Ecto neural progenitor cell (in vitro differentiated cells): ENCODE results near the gene CIAO1.
A peak's percentile ranks its signal among the peaks of the same experiment; 100 is the strongest.
"Not testable (repeated sequence)": the region's sequence is repeated elsewhere in the genome, so short reads cannot be mapped to it uniquely, and the experiment has no call there.

ENCODE experiments used
- DNase-seq: peaks from one replicate; pipeline ENCODE4 v3.0.0-alpha.2; 2018; ENCODE audit warnings: low spot score

Gene CIAO1

DNA sequence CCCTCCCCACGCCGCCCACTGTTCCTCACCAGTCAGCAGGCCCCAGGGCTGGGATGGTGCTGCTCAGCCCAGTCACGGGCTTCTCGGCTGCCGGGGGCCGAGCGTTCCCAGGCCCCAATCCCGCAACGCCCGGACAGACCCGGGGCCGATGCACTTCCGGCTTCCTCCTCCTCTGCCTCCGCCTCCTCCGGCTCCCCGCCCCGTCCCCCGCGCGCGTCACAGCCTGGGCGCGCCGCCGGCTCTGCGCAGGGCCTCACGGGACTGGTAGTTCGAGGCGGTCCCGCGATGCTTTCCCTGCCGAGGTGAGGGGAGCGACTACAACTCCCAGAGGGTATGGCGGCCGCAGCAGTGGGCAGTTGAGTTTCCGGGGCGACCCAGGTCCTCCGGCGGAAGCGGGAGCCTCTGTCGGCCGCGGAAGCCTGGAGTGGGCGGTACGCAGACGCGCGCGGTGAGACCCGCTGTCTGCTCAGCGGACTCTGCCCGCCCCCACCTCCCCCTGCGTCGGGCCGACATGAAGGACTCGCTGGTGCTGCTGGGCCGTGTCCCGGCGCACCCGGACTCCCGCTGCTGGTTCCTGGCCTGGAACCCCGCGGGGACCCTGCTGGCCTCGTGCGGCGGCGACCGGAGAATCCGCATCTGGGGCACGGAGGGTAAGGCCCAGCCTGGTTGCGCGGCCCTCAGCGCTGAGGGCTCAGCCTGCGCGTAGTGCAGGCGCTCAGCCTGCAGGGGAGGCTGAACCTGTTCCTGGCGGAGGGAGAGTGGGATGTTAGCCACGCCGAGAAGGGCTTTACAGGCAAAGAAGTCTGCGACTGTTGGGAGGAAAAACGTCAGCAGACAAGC is at the start of gene CIAO1, which contains the start of gene TMEM127:
CIAO1 (plus strand) TSS at position 386 of the 840 bp plus-strand sequence; CDS start at position 512, 126 bp downstream.
TMEM127 (minus strand) TSS at position 158 of the 840 bp plus-strand sequence. CDS start 616 bp downstream, outside the sequence.
- peak; percentile 99 for DNase-seq

DNA sequence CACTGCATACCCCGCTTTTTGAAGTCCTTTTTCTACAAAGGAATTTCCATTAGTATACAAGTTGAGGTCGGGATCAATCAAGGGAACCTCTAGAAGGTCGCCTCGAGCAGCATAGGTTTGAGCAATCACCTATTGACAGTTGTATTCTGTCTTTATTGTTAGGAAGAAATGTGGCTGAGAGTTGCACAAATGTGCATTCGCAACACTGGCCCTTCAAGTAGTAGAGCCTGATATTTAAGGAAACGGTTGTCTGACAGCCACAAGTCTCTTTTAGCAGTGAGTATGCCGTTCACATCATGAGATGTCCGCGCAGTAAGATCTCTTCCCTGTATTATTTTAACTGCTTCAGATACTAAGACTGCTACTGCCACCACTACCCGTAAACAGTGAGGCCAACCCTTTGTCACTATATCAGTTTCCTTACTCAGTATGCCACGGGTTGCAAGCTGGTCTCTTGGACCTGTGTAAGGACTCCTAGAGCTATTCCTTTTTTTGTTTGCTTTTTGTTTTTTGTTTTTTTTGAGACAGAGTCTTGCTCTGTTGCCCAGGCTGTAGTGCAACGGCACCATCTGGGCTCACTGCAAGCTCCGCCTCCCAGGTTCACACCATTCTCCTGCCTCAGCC is 47.4 kb upstream of the CIAO1 start:
- DNase-seq = no peak

DNA sequence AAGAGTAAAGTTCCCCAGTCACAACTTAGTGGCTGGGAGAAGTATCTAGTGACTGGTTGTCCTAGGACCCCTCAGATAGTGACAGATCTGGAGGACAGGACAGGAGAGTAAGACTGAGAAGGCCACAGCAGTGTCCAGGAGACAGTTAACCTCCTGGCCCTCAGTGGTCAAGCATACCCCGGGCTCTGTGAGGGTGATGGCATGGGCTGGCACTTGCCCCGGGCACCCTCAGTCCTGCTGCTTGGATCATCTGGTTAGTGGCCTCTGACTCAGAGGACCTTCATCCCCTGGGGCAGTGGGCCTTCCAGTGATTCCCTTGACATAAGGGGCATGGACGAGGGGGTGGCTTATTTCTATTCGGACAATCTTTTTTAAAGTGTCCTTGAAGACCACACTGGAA is 46.1 kb upstream of the CIAO1 start:
- DNase-seq = not testable (repeated sequence)

DNA sequence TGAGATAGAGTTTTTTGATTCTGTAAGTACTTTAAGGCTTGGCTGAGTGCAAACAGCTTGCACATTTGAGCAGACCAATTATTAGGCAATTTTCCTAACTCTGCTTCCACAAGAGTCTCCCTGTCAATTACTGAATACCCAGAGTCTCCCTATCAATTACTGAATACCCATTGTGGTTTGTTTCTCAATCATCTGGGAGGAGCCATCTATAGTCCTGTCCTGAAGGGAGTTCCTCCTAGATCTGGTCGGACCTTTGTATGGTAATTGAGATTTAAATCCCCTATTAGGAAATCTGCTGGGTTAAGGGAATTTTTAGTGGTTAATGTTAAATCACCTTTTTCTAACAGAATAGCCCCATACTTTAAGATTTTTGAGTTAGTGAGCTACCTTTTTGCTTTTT is 44.9 kb upstream of the CIAO1 start:
- DNase-seq = not testable (repeated sequence)

DNA sequence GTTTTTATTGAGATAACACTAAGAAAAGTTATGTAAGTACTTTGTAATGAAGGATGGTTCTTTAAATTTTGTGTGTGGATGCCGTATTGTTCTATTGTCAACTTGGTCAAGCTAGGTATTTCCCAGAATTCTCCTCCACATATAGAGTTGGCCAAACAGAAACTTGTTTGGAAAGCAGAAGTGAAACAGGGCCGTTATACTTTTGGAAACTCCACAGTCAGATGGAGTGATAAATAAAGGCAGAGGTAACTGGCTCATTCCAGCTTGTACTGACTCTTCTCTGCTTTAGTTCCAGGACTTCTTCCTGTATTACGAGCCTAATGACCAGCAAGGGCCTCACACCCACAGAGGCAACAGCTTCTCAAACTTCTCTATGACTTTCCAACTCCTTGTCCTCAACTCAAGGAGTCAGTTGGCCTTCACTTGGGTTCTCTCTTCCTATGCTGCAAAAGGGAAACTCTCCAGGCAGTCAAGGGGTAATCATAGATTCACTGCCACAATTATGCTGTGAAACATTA is 41.0 kb upstream of the CIAO1 start:
- no peak for DNase-seq

DNA sequence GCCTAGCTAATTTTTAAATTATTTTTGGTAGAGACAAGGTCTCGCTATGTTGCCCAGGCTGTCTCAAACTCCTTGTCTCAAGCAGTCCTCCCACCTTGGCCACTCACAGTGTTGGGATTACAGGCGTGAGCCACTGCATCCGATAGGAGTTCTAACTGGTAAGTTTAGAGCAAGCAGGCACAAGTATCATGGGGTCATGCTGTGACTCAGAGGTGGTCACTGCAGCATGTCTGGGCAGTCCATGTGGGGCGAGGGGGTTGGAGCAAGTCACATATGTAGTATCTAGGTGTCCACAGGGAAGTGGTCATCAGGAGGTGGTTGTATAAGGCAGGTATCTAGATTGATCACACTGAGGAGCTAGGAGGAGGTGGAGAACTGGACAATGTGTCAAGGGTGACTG is 34.7 kb upstream of the CIAO1 start:
- DNase-seq = no peak

DNA sequence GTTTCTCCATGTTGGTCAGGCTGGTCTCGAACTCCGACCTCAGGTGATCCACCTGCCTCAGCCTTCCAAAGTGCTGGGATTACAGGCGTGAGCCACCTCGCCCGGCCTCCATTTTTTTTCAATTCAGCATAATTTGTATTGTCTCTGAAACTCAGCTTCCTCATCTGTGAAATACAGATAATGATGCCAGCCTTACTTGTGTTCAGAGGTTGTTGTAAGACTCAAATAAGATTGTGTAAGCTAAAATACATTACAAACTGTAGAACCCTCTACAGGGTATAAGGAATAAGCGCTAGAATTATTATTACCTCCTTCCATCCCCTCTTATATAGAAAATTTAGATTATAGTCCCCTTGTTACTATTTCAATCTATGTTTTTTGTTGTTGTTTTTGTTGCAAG is 32.6 kb upstream of the CIAO1 start:
- DNase-seq = no peak

DNA sequence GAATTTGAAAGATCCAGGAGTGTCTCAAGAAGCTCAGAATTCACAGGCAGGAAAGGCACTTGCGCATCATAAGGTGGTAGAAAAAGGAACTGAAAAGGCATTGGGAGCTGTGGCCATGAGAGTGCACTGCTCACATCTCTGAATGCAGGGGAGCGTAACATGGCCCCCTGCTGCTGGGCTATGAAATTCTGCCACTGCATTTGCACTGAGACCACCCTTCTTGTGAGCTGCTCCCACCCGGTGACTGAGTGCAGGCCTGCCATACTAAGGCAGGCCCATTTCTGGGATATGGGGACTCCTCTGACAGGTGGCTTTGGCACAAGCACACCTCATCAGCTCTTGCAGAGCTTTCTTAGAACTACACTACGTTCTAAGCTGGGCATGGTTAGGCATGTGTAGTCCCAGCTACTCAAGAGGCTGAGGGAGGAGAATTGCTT is 32.1 kb upstream of the CIAO1 start:
- DNase-seq = no peak

DNA sequence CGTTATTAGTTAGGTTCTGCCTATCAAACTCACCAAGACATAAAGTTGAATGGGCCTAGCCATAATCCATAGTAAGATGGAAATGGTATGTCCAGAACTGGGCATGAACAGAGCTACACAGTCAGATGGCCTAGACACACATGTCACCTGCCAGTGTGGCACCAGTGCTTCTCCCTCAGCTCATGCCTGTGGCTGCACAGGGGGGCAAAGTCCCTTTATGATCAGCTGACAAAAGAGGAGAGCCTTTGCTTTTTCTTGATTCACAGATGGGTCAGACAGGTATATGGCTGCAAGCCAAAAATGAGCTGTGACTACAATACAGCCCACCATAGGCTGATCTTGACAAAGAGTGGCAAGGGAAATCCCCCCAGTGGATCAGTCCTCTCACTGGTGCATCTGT is 29.1 kb upstream of the CIAO1 start:
- DNase-seq = no peak

DNA sequence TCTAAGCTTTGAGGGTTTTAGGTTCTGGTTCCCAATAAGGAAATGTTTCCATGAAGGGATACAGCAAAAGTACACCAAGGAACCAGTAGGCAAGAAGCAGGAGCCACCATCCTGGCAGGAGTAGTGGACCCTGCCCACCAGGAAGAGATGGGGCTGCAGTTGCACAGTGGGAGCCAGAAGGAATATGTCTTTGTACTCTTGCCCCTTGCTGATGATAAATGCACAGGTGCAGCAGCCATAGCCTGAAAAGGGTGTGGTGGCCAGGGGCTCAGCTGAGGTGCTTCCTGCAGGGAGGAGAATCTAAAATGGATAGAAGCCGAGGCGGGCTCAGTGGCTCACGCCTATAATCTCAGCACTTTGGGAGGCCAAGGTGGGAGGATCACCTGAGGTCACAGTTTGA is 27.8 kb upstream of the CIAO1 start:
- DNase-seq = no peak

DNA sequence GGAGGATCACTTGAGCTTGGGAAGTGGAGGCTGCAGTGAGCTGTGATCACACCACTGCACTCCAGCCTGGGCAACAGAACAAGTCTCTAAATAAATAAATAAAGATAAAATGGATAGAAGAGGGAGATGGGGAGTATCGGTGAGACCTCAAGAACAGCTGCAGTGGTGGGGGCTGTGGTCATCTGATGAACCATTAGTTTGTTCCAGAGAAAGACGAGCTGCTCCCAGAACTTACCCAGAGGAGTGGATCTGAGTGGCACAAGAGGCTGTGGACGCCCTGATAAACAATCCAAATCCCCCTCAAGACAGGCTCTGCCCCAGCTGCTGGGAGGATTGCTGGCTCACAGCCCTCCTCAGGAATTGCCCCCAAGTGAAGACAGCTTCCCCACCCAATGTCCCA is 26.9 kb upstream of the CIAO1 start:
- no peak for DNase-seq

DNA sequence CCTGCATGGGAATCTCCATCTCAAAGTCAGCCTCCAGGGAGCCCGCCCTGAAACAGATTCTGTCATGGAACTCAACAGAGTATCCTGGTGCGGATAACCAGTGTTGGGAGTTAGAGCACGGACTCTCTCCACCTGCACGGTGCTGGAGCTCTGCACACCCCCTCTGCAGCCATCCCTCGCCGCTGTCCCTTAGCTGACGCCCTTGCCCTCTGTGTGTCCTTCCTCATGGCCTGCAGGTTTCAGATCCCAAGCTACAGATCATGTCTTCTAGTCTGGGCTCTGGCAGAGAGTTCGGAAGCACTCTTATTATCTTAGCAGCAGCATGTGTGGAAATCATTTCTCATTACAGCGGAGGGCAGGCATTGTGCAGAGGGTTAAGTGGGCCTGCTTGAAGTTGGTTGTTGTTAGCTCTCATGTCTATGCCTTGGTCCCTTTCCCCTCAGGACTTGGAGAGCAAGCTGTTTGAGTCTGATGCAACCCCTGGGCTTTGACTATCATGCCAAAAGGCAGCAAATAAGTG is 26.2 kb upstream of the CIAO1 start:
- no peak for DNase-seq

DNA sequence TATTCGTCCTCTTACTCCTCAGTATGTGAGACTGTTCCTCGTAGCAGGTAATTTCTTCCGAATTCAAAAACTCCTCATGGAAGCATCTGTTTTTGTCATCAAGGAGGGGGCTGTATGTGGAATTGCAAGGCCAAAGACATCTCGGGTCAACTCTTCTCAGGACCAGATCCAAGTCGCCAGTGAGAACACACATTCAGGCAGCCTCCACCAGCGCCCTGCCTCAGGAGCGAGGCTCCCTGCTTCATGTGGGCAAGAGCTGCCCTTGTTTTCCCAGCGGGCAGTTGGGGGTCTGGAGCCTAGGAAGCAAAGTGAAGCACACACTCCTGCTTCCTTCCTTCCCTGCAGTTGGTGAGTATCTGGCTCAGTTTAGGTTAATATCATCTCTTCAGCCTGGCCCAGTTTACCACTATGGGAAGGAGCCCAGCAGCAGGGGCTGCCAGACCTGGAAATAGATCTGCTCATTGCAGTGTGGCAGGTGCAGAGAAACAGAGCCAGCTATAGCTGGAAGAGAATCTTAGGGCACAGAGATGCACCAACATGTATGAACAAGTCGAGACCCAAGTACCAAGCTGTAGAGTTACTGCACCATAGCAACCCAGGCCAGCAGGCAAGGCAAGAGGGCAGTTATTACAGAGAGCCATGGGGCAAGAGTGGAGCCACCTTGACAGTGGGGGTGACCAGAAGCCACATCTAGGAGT is 25.5 kb upstream of the CIAO1 start:
- DNase-seq = no peak

DNA sequence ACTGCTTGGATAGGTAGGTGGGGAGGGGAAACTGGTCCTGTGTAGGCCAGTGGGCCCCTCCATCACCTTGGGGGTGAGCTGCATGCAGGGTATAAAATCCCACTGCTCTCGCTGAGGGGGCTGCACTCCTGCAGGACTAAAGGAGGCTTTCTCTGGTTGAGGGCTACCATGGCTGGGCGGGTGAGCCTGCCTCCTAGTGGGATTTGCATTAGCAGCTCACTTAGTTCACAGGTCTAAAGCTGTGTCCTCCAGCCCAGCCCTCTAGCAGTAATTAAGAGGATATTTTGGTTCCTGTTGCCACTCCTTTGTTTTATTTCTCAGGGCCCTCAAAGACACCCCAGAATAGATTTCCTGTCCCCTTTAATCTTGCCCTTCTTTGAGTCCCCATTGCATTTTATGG is 24.8 kb upstream of the CIAO1 start:
- no peak for DNase-seq

DNA sequence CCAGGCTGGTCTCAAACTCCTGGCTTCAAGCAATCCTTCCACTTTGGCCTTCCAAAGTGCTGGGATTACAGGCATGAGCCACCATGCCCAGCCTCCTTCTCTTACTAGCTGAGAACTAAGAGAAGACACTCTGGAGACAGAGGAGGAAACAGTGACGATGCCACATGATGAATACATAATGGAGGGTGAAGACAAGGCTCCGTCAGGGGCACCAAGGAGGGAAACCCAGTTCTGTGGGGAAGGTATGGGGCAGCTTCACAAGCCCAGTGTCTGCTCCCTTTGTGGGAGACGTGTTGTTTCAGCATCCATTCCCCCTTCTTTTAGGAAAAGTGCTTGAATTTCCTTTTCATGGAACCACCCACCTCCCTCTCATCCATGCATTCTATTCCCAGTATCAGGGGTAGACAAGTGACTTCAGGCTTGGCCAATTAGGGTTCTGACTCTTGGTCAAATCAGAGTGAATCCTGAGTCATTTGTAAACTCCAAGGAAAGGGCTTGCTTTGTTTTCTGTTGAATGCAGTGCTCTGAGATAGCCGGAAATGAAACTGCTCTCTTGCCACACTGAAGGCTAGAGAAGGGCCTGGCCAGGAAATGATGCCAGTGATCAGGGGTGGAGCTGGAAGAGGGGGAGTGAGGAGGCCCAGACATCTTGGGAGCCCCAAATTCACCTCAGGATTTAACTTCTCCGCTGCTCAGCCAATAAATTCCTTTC is 24.0 kb upstream of the CIAO1 start:
- DNase-seq = no peak

DNA sequence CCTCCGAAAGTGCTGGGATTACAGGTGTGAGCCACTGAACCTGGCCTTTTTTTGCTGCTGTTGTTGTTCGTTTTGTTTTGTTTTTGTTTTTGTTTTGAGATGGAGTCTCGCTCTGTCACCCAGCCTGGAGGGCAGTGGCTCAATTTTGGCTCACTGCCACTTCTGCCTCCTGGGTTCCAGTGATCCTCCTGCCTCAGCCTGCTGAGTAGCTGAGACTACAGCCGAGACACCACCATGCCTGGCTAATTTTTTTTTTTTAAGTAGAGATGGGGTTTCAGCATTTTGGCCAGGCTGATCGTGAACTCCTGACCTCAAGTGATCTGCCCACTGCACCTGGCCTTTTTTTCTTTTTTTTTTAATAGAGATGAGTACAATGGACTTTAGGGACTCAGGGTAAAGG is 22.2 kb upstream of the CIAO1 start:
- DNase-seq = no peak

DNA sequence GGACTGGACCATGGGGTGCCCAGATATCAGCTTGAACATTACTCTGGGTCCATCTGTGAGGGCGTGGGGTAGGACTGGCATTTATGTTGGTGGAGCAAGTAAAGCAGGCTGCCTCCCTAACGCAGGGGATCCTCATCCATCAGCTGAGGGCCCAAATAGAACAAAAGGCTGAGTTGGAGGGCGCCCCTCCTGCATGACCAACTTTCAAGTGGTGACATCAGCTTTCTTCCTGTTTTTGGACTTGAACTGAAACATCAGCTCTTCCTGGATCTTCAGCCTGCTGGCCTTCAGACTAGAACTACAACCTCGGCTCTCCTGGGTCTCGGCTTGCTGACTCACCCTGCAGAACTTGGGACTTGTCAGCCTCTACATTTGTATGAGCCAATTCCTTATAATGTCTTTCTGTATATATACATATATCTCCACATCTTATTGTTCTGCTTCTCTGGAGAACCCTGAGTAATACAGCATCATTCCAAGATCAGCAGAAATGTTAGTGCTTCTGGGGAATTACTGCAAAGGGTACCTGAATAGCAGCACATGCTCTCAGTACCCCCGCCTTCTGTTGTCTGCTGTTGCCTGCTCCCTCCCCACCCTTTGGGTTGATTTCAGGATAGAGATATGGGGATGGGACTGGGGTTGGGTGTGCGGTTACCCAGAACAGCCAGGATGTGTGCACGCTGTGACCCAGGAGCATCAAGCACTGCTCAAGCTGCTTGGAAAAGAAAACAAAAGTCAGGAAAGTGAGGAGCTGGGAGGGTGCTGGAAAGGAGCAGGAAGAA is 20.2 kb upstream of the CIAO1 start:
- no peak for DNase-seq

DNA sequence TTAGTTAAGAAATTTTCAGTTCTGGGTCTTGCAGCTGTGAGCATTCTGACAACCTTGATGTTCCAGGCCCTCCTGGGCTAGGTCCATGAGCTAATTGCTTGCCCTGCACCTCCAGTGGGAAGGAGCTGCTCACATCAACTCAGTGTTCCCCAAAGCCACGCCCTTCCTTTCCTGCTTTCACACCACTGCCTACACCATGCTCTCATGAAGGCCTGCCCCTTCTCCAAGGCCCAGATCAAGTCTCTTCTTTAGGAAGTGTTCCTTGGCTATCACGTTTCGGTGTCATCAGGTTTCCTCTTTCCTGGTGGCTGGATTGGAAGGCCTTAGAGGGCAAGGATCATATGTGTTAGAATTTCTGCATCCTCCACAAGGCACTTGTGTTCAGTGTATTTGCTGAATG is 19.0 kb upstream of the CIAO1 start:
- no peak for DNase-seq

DNA sequence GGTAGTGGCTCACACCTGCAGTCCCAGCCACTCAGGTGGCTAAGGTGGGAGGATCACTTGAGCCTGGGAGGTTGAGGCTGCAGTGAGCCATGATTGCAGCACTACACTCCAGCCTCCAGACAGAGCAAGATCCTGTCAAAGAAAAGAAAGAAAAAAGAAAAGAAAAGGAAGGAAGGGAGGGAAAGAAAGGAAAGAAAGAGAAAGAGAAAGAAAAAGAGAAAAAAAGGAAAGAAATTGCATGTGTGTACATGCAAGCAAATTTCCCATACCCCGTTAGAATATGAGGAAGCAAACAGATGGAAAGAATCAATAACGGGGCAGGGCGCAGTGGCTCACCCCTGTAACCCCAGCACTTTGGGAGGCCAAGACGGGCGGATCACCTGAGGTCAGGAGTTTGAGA is 18.1 kb upstream of the CIAO1 start:
- DNase-seq = no peak

DNA sequence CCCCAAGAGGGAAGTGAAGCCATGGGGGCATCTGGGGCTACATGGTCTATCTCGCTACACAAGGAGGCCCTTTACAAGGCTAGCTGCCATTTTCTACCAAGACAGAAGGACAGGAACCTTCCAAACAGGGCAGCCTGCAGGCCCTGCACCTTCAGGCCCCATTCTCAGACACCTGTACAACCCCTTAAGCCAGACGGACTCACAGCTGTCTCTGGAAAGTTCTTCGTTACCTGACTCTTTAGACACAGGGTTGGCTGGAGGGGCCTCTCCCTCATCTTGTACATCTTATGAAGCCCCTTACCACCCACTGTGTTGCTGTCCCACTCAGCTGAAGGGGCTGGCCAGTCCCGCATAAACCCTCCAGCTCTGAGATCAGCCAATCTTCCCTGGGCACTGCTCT is 17.4 kb upstream of the CIAO1 start:
- DNase-seq = no peak

DNA sequence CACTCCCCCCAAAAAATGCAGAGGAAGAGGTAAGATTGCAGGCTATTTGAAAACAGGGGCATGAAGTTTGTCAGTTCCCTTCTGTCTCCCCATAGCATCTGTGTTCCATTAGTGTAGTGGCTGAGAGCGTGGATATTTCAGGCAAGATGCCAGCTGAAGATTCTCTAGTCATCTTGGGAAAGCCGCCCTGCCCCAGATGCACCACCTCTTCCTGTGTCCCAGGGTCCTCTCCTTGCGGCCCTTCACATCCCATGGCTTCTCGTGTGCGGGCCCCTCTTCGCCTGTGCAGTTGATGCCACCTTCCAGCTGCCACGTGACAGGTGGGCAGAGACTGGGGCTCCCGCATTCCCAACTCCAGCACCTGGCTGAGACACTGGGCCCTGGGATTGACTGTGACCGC is 16.4 kb upstream of the CIAO1 start:
- DNase-seq = no peak
